LNCaP clone FGC (cell line): Measurements from ENCODE around the gene SACM1L.
"Not testable (repeated sequence)": the region's sequence is repeated elsewhere in the genome, so short reads cannot be mapped to it uniquely, and the experiment has no call there.

Experiments used
- DNase-seq: peaks from one replicate; pipeline ENCODE4 v3.0.0-alpha.2; 2011; ENCODE audit warnings: low read depth
- H3K4me3 ChIP-seq: 2 replicates; pipeline ENCODE4 v1.5.1; 2011; ENCODE audit warnings: mild to moderate bottlenecking, low read depth, low read length, control low read depth
- CTCF ChIP-seq: IDR thresholded peaks from 2 replicates; pipeline ENCODE4 v1.5.1; 2012; ENCODE audit warnings: mild to moderate bottlenecking; ENCODE audit not compliant: control insufficient read depth, insufficient read depth; ENCODE audit errors: extremely low read depth

Gene SACM1L

GRCh38 chr3:45748068-45748467, 58.9 kb downstream of the SACM1L start:
- DNase-seq, result no peak
- no peak for TF ChIP-seq CTCF
- no peak overlapping the region for H3K4me3 ChIP-seq

- DNase-seq, H3K4me3 ChIP-seq: not testable (repeated sequence)
These were observed 59.9 kb downstream of the SACM1L start for GRCh38 chr3:45749036-45749600.

- no peak for DNase-seq
- TF ChIP-seq CTCF, result no peak
- H3K4me3 ChIP-seq, result no peak overlapping the region
These were observed 60.7 kb downstream of the SACM1L start for GRCh38 chr3:45749880-45750279.

GRCh38 chr3:45751537-45752242, 62.5 kb downstream of the SACM1L start:
- DNase-seq, result no peak
- no peak for TF ChIP-seq CTCF
- H3K4me3 ChIP-seq, result no peak overlapping the region

DNA sequence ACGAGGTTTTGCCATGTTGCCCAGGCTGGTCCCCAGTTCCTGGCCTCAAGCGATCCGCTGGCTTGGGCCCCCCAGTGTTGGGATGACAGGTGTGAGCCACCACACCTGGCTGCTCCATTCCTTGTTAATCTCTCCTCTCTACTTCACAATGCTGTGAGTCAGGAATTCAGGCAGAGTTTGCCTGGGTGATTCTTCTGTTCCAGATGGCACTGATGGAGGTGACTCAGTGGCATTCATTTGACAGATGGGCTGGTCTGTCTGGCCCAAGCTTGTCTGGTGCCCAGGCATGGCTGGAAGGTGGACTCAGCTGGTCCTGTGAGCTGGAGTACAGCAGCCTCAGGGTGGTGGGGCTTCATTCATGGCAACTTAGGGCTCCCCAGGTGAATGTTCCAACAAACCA, 63.9 kb downstream of the SACM1L start:
- H3K4me3 ChIP-seq, result no peak overlapping the region
- no peak for DNase-seq
- no peak for TF ChIP-seq CTCF

DNA sequence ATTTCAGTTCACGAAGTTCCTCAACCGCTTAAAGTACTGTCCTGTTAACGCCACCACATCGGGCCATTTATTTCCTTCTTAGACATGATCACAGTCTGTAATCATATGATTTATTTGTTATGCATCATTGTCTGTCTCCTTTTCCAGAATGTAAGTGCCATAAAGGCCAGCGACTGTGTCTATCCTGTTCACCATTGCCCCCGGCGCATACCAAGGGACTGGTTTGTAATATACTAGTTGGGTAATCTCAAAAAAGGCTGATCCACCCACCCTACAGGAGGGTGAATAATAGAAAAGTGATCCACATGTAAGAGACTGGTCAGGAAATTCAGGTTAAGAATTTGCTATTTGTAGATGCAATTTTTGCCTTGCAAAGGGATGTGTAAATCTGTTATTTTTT, 65.3 kb downstream of the SACM1L start:
- no peak for DNase-seq
- H3K4me3 ChIP-seq, result no peak overlapping the region
- no peak for TF ChIP-seq CTCF

- DNase-seq, result no peak
- H3K4me3 ChIP-seq, result no peak overlapping the region
- no peak for TF ChIP-seq CTCF
These were observed 66.9 kb downstream of the SACM1L start for GRCh38 chr3:45756055-45756454.

- H3K4me3 ChIP-seq, DNase-seq: not testable (repeated sequence)
These were observed 67.9 kb downstream of the SACM1L start for GRCh38 chr3:45757141-45757540.
